Activated naive CD4-positive, alpha-beta T cell treated with anti-CD3 and anti-CD28 coated beads, Interleukin-2, amount 10 ng/mL, durations not matched to agents 5 hours and 36 hours (primary cell): ENCODE measurements around the gene ALDH1A2. TPM values are rescaled to one million over a fixed set of nuclear protein-coding genes. Genes with fewer than 3 reads are reported as not detected.

Experiments used
- total RNA-seq, 2 experiments: library from RNA; stranded (reverse); gene quantifications; one replicate each; pipeline ENCODE4 v1.2.3, GENCODE V29; 2021

Gene ALDH1A2
- not detected for total RNA-seq

DNA sequence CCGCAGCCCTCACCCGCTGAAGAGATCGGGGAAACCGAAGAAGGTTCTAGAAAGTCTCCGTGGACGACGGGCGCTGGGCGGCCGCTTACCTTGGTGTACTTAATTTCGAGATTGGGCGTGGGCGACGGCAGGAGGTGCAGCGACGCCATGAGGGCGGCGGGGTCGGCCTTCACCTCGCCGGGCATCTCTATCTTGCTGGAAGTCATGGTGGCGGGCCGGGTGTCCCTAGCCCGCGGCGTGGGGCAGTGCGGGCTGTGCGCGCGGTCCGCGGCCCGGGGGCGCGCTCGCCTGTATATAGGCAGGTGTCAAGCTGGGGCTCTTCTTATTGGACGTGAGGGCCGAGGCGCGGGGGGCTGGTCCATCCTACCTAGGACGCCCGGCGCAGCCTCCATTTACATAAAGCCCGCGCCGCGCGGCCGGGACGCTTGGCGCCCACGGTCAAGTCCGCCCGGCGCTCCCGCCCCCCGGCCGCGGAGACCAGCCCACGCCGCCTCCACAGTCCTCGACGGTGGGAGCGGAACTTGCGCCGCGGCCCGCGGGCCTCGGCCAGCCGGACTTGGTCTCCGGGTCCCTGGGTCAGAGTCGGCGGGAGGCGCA is at the start of gene ALDH1A2:
Gene ALDH1A2, minus strand, starts transcription at position 267 of the 597 bp plus-strand sequence. Its CDS starts 61 bp downstream, at position 206.

Other genes with a start within 250 kb of the ALDH1A2 start
- gene AQP9, start 72.7 kb upstream of the ALDH1A2 start, total RNA-seq = not detected